NCI-H69 (cell line): ENCODE results near the gene RPS15.
A peak's percentile ranks its signal among the peaks of the same experiment; 100 is the strongest.
"Not testable (repeated sequence)": the region's sequence is repeated elsewhere in the genome, so short reads cannot be mapped to it uniquely, and the experiment has no call there.

ENCODE experiments used
- DNase-seq: peaks from one replicate; lab custom pipeline; 2025; lab: John Stamatoyannopoulos, UW

Gene RPS15

DNA sequence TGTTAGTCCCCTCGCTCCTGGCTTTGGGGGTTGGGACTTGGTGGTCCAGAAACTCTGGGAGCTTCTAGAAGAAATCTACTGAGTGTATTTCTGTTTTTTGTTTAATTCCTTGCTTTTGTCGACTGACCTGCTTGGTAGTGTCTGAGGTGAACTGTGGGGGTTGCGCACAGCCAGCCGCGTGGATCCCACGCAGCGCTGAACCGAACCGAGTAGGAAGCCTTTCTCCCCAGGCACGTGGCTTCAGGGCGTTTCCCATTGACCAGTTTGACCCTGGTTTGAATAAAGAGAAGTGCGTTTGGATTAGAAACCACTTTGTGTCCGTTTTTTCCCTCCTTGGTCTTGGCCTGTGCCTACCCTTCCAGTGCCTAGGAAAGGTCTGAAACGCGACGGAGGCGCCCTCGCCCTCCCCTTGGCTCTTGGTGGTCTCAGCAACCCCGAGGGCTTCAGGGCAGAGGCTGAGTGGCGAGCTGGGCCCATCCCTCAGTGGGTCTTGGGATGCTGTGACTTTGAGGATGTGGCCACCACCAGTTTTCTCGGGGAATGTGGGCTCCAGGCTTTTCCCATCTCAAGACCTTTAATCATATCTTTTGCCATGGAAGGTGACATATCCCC lies 2.7 kb upstream of the RPS15 start:
- no peak for DNase-seq

DNA sequence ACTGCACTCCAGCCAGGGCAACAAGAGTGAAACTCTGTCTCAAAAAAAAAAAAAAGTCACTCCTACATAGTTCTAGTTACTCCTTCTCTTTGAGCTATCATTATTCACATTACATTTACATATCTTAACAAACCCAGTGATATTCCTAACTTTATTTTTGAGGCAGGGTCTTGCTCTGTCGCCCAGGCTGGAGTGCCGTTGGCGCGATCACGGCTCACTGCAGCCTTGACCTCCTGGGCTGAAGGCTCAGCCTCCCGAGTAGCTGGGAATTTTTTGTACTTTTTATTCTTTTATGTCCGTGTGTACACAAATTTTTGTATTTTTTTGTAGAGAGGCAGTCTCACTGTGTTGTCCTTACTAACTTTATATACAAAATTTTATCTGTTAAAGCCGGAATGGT lies 587 bp upstream of the RPS15 start:
- no peak for DNase-seq

DNA sequence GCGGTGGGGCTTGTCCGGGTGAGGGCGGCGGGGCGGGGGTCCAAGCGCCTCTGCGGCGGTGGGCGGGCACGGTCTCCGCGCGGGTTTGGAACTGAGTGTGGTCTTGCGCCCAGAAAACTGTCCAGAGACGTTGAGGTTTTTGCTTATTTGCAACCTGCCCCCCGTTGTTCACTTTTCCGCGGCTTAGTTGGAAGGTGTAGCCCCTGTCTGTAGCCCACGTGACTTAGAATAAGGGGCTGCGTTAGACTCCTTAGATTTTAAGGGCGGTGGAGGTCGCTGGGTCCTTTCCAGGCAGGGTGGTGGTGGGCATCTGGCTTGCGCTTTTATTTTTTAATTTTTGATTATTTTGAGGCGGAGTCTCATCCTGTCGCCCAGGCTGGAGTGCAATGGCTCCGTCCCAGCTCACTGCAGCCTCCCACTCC lies 748 bp downstream of the RPS15 start:
- DNase-seq, result peak; percentile 50

DNA sequence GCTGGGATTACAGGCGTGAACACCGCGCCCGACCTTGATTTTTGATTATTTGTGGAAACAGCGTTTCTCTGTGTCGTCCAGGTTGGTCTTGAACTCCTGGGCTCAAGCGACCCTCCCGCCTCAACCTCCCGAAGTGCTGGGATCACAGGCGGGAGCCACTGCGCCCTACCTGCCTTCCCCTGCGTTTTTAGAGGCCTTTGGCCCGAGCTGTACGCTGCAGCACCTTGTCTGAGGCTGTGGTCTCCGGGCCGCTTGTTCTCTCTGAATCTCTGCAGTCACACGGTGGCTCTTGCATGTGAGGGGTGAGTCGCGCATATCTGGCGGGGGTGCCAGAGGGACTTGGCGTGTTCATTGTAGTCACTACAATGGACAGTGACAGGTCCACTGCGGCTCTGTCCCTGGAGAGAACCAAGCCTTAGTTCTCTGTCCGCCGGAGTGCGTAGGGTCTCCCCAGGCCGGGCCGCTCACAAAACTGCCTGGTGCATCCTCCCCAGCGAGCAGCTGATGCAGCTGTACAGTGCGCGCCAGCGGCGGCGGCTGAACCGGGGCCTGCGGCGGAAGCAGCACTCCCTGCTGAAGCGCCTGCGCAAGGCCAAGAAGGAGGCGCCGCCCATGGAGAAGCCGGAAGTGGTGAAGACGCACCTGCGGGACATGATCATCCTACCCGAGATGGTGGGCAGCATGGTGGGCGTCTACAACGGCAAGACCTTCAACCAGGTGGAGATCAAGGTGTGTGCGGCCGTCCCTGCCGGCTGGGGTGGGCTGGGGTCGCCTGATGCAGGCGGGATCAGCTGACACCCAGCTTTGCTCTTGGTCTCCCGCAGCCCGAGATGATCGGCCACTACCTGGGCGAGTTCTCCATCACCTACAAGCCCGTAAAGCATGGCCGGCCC lies 1.6 kb downstream of the RPS15 start:
- not testable (repeated sequence) for DNase-seq

DNA sequence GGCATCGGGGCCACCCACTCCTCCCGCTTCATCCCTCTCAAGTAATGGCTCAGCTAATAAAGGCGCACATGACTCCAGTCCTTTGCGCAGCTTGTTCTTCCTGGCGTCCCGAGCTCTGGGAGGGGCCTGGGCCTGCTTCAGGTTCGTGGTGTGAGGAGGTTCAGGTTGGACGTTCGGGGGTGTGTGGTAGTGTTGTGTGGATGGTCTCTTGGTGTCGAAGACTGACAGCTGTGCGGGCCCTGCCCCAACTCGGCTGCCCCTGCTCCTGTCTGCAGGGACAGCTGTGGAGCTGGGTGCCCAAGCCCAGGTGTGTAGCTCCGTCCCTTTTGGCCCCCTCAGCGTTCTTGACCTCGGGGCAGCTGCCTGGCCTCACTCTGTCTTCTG lies 2.2 kb downstream of the RPS15 start:
- no peak for DNase-seq

DNA sequence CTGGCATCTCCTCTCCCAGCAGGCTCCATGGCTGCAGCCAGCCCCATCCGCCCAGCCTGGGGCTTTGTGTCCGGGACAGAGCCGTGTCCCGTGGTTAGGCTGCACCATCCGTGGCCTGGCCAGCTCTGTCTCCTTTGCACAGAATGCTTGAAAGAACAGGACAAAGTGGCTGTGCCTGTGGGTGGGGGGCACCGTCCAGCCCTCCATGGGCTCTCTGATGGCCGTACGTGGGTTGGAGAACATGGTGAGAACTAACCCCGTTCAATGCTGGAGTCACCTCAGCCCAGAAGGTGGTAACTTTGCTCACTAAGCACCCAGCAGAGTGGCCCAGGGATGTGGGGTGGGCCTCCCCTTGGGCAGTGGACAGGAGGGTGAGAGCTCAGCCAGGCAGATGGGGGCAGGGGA lies 2.8 kb downstream of the RPS15 start:
- no peak for DNase-seq

DNA sequence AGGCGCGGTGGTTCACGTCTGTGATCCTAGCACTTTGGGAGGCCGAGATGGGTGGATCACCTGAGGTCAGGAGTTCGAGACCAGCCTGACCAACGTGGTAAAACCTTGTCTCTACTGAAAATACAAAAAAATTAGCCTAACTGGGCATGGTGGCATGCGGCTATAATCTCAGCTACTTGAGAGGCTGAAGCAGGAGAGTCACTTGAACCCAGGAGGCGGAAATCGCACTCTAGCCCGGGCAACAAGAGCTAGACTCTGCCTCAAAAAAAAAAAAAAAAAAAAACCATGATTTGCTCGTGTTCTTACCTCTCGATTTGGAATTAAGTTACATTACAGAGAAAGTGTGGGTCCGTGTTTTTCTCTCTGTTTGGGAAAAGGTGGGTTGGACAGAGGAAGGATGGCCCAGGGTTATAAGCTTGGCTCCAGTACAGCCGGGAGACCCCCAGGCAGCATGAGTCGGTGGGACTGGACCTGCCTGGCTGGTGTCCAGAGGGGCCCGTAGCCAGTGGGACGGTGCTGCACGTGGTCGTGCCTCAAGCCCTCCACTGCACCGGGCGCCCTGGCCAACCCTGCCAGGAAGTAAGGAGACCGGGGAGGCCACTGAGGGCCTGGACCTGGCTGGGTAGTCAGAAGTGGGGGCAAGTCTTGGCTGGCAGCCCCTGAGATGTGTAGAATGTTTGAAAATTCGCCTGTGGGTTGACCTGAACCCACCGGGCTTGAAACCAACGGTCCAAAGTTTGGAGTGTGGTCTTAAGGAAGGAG lies 3.7 kb downstream of the RPS15 start:
- DNase-seq, result no peak

DNA sequence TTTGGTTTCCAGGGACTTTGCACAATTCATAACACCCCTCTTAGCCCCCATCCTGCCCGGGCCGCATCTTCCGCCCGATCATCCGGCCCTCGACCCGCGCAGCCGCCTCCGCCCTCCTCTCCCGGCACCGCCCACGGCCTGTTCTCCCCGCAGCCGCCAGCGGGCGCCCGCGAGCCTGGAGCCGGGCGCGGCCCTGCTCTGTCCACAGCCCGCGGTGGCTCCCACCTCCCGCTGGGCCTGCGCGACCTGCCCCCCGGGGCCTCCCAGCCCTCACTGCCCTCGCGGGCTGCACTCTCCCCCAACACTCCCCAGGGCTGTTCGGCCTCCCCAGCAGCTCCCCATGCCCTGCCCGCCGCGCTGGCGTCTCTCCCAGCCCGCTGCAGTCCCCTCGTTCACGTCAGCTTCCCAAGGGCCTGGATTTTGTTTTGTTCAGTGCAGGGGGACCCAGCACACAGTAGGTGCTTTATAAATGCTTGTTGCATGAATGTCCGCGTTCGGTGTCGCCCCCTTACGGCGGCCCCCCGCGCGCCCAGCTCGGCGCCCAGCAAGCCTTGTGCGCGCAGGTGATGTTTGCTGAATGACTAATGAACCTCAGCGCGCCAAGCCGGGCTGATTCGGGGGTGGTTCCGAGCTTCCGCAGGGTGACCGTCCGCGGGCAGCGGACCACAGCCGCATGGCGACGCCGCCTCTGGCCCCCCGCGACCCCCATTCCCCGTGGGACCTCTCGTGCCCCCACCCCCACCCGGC lies 7.2 kb downstream of the RPS15 start:
- peak; percentile 82 for DNase-seq

DNA sequence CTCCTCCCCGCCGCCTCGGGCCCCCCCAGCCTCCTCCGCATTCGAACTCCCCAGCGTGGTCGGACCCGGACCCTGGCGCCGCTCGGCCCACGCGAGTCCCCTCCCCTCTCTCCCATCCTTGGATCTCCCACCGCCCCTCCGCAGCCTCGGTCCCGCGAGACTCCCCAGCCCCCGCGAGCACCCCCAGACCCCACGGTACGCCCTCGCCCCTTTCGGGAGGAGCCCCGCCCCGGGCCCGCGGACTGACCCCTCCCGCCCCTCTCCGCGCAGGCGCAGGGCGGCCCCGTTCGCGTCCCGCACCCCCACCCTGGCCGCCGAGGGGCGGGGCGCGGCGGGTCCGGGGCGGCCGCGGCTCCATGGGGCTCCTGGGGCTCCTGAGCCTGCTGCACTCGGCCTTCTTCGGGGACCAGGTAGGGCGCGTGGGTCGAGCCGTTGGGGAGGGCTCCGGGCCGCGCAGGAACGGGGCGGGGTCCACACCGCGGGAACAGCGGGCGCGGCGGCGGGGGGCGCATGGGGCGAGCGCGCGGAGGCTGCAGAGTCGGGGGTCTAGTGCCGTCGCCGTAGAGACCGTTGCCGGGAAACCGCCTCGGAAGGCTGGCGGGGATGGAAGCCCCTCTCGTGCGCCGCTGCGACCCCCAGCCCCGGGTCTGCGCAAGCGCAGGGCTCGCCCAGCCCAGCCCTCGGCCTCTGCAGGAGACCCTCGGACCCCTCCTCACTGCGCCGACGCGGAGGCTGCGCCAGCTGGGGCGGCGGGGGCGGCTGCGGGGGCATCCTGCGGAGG lies 7.9 kb downstream of the RPS15 start:
- peak; percentile 87 for DNase-seq

DNA sequence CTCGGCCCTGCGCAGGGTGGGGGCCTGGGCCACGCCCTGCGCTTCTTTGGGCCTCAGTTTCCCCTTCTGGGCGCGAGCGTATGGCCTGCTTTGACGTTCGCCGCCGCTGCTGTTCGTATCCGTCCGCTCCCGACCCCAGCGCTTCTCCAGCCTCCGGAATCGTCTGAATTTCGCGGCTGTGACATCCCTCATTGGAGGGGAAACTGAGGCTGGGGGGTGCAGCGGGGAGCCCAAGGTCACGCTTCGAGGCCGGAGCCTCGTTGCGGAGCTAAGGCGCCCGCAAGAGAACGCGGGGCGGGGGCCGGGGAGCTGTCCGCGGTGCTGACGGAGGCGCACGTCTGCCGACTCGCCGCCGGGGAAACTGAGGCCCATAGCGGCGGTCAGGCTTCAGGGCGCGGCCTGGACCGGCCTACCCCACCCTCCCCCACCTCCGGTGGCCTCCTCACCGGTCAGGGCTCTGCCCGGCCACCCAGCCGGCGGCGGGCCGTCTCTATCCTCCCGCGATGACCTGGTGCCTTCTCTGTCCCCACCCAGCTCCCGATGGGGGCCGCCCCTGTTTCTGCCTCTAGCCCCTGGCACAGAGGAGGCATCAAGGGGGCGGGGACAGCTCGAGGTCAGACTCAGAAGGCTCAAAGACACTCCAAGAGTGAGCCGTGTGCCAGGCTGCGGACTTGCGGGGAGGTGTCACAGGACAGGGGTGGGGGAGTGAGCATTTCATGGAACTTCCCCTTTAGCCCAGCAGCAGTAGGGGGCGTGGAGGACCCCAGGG lies 8.7 kb downstream of the RPS15 start:
- peak; percentile 31 for DNase-seq

DNA sequence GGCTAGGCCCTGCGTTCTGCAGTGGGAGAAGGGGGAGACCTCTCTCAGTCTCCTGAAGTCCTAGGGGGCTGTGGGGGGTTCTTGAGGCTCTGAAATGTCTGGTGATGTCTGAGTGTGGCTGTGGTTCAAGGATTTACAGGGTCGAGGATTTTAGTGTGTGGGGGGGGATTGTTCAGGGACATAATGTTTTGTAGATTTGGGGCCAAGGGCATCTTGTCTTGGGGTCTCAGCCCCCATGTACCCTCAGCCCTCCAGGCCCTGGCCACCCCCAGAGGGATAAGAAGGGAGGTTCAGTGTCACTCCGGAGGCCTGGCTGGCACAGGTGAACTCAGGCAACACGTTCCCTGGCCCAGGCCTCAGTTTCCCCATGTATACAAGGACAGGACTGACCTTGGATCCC lies 9.3 kb downstream of the RPS15 start:
- no peak for DNase-seq

DNA sequence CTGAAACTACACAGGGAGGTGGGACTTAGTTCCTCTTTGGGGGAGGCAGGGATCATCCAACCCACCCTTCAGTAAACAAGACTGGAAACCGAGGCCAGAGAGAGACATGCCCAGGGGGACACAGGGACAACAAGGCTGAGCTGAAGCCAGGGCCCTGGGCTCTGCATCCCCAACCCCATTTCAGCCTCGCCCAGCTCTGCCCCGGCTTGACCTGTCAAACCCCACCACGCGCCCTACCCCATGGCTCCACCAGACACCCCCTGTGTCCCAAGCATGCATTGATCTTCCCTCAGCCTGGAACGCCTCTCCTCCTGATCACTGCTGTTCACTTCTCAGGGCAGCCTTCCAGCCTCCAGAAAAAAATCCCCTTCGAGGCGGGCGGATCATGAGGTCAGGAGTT lies 9.7 kb downstream of the RPS15 start:
- DNase-seq, result no peak

DNA sequence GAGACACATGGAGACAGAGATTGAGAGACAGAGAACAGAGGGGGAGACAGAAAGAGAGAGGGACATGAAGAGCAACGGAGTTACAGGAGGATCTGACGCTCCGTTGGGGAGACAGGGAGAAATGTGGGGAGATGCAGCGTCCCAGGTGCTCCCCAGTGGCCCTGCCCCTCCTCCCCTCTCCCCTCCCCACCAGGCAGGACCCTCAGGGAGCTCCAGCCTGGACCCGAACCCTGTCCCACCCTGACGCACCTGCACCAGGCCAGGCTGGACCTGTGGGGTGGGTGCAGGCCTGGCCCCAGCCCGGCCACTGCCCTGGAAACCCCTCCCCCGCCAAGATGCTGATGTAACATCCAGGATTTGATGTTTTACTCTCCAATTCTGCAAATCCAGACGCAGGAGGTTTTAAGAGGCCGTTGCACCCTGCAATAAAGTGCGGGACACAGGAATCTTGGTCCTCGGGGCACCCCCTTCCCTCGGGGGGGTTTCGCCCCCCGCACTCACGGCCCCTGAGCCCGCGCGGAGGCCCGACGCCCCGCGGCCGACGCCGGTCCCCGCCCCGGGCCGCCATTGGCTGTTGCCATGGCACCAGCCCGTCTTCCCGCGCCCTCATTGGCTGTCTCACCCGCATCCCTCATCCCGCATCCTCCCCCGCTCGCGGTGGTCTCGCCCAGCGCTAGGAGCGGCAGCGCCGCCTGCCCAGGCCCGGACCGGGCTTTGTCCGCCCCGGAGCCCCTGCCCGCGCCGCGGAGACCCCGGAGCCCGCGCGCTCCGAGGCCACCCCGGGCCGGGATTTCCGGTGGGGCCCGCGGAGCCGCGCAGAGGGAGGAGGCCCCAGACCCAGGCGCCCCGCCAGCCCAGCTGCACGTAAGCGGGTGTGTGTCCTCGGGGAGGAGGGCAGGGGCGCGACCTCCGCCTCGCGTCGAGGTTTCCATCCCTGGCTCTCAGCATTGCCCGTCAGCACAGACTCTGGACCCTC lies 11.6 kb downstream of the RPS15 start, which contains the start of gene APC2:
APC2 (plus strand) TSS at position 655 of the 976 bp plus-strand sequence. CDS start 2,881 bp downstream, outside the sequence.
- peak; percentile 87 for DNase-seq

DNA sequence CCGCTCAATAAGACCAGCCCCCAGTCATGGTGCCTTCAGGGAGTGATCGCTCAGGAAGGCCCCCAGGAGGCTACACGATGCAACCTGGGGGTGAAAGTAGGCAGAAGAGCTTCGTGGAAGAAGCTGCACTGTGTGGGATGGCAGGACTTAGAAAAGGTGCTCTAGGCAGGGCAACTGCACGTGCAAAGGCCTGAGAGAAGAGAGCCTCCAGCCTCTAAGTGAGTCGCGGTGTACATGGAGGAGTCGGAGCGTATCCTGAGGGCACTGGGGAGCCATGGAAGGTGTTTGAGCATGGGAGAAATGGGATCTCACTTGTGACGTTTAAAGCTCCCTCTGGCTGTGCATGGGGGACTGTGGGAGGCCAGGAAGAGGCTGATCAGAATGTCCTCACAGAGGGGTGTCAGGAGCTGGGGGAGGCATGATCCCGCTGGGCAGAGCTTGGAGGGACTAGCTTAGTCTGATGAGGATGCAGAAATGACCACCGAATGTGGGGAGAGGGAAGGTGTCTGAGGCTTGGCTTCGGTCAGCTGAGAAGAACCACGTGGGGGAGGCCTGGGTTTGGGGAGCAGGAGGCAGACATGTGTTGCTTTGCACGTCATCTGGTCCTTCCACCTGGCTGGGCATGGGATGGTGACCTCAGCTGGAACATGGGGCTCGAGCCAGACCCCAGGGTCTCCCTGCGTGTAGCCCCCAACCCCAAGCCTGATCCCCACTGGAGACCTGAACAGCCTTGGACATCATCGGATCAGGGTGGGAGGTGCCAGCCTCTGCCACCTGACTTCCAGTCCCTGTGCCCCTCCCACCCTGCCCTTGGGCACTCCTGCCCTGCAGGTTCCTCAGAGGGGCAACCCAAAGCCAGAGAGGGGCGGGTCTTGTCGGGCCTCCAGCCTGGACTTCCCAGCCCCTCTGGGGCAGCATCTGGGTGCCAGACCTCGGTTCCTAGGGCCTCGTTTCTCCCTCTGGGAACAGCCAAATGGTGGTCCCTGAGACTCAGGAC lies 12.8 kb downstream of the RPS15 start:
- peak; percentile 26 for DNase-seq

DNA sequence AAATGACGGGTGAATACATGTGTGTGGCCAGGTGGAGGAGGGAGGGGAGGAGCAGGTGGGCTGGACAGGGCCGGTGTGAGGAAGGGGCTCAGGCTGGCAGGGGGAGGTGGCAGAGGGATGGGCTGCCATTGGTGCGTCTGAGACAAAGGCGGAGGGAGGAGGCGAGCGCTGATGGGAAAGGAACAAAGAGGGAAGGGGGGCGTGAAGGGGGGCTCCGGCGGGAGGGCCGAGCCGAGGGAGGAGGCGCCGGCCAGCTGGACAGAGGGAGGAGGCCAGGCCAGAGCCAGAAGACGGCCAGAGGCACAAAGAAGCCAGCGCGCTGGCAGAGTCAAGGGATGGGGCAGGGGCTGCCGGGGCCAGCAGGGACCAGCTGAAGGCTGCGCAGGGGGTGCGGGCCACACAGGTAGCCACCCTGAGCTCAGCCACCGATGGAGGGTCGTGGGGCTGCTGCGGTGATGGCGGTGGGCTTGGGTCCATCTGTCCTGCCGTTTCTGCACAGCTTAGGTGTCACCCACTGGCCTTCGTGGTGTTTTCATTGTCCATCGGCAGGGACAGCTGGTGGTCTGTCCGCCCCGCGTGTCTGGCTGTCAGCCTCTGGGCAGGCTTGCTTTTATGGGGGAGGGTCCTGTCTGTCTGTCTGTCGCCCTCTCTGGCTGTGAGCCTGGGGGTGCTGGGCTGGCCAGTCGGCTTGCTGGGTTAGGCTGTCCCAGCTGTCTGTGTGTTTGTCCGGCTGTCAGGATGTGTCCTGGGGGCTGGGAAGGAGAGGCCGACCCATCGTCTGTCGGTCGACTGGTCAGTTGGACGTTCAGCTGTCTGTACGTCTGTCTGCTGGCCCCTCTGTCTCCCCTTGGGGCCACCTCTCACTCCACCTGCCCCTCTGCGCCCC lies 14.0 kb downstream of the RPS15 start:
- peak; percentile 48 for DNase-seq

DNA sequence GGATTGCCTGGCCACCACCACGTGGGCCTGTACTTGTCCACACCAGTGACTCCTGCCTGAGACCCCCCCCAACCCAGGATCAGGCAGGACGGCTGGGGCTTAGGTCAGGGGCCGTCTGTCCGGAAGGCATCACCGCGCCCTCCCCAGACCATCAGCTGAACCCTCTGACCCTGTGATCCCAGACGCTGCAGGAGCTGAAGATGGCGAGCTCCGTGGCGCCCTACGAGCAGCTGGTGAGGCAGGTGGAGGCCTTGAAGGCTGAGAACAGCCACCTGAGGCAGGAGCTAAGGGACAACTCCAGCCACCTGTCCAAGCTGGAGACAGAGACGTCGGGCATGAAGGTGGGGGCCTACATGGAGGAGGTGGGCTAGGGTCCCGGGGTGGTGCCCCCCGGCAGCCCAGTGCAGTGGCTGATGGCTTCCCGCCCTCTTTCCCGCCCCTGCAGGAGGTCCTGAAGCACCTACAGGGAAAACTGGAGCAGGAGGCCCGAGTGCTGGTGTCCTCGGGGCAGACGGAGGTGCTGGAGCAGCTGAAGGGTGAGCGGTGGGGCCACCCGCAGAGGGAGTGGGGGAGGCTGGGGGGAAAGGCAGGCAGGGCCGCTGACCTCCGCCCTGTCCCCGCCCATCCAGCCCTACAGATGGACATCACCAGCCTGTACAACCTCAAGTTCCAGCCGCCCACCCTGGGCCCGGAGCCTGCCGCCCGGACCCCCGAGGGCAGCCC lies 14.8 kb downstream of the RPS15 start:
- no peak for DNase-seq
